Activated T-helper 1 cell treated with anti-CD3 and anti-CD28 coated beads, Interleukin-2, amount 50 U/mL, for 16 hours (primary cell): Measurements from ENCODE around the gene DCLRE1B.

Source experiments
- DNase-seq, 2 donors: peaks; one replicate each; pipeline ENCODE4 v3.0.0-alpha.2; 2020; ENCODE audit warnings: low read depth in 1 of 2, low spot score in 1 of 2

The DCLRE1B gene

DNA sequence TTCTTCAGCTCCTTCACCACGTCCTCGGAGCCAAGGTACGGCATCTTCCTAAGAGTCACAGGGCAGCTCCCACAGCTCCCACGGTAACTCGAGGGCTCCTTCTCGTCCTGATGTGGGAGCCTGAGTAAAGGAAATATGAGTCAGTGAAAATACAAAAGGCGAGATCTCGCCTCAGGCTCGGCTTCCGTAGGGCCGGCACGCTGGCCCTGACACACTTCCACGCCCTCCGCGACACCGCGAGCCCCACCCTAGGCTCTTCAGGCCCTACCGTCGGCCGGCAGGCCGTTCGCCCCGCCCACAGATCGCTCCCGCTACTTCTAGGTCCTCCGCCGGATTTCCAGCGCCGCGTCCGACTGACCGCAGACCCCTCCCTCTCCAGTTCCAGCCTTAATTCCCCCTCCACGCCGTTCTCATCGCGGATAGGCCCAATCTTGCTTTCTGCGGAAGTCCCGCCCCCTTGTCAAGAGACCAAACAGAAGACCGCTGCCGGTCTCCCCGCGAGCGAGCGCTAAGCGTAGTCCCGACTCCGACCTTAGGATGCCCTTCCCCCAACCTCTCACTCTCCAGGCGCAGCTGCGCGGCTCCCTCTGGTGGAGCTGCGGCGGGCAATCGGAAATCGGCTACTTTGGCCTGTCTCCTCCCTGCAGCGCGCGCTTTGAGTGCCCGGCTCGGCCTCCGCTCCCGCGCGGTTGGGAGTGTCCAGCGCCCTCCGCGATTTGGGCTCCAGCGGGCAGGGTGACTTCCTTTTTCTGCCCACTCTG, at the start of gene DCLRE1B, which contains the start of gene AP4B1:
DCLRE1B (plus strand) TSS at position 653 of the 761 bp plus-strand sequence. CDS start 261 bp downstream, outside the sequence.
AP4B1 (minus strand) TSS at position 126 of the 761 bp plus-strand sequence; CDS start at position 44, 82 bp downstream.
- DNase-seq: peak; percentile 87 to 94

DNA sequence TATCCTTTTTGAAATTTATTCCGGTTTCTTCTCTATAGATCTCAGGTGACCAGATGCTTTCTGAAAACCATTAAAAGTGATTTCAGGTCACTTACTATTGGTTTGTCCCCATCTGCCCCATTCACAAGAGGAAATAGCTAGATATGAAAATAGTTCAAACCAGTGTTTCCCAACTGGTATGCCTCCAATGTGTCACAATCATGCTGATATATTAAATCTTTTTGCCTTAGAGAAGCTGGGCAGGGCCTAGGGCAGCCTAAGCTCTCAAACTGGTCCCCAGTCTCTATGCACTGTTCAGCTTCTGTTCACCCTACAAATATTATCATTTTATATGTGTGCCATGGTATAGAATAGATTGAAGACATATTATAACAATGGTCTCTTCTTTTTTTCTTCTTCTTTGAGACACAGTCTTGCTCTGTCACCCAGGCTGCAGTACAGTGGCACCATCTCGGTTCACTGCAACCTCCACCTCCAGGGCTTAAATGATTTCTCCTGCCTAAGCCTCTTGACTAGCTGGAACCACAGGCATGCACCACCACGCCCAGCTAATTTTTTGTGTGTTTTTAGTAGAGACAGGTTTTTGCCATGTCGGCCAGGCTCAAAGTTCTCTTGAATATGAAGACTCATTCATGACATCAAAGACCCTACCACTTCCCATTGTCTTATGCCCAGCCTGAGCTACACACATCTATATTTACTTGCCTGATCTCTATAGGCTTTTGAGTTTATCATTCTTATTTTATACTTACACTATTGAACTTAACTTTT, 49.3 kb upstream of the DCLRE1B start:
- no peak for DNase-seq

DNA sequence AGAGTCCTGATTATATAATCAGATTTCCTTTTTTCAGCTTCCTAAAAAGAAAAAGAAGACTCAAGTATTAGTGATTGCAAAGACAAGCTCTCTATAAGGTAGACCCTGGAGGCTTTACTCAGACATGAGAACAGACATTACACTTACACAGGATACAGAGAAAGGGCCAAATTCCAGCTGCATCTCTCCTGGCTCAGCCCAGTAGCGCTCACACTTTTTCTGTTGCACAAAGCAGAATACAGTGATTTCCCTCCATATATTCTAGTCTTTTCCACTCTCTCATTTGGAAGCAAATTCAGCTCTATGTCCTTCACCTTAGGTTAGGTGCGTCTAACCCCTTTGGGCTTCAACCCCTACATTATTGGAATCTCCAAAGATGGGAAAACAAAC, 48.7 kb upstream of the DCLRE1B start:
- no peak for DNase-seq

DNA sequence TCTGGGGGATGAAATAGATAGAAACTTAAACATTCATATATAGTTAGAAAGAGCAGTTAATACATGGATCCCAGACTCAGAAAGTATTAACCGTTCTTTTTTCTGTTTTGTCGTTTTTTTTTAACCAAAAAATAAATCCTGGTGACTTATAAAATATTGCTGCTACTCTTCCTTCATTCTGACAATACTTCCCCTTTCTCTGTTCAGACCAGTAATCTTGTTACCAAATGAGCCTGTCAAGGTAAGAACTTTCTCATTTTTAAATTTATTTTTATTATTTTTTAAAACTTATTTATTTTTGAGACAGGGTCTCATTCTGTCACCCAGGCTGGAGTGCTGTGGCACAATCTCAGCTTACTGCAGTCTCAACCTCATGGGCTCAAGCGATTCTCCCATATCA, 47.4 kb upstream of the DCLRE1B start:
- DNase-seq: no peak

DNA sequence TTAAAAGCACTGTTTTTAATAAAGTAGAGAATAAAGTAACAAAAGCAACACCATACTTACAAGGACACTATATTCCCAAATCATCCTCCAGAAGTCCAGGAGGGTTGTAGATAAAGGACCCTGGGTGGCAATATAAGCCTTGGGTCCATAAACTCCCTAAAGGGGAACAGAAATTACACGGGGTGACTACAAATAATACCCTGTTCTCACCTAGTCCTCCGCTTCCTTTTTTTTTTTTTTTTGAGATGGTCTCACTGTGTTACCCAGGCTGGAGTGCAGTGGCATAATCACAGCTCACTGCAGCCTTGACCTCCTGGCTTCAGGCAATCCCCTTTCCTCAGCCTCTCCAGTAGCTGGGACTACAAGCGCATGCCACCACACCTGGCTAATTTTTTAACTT, 46.7 kb upstream of the DCLRE1B start:
- no peak for DNase-seq

DNA sequence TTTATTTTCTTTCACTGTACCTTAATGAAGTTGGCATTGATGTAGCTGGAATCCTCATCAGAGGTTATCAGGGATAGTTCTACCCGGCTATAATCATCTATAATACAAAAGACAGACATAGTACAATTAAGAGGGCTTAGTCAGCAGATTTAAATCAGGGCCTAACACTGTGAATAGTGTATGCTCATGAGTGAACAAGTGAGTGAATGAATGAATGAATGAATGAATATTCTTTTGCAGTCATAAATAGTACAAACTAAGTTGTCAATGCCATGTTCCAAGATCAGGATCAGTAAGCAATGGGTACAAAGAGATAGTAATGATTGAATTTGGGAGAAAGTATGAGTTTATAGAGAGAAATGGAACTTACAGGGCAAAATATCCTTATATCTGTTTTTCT, 46.1 kb upstream of the DCLRE1B start:
- no peak for DNase-seq

DNA sequence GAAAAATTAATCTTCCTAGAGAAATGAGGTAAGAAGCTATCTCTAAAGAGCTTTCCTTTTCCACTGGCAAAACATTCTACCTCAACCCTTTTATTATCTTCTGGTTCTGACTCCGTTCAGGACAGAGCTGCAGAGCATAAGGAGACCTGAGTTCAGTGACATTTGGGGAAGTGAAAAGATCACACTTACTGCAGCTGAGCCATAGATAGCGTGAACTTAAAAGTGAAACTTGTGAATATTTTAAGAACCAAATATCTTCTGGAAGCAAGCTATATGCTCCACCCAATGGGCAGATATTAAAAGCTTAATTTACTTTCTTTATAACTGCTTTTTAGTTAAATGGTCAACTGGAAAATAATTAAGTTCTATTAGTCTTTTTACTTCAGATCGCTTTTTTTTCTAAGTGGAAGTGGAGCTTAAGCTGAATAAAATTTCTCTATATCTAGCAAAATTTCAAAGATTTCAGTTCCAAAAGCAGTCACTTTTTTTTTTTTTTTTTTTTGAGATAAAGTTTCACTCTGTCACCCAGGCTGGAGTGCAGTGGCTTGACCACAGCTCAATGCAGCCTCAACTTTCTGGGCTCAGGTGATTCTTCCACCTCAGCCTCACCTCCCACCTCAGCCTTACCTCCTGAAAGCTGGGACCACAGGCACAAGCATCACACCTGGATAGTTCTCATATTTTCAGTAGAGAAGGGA, 45.5 kb upstream of the DCLRE1B start:
- DNase-seq: no peak

DNA sequence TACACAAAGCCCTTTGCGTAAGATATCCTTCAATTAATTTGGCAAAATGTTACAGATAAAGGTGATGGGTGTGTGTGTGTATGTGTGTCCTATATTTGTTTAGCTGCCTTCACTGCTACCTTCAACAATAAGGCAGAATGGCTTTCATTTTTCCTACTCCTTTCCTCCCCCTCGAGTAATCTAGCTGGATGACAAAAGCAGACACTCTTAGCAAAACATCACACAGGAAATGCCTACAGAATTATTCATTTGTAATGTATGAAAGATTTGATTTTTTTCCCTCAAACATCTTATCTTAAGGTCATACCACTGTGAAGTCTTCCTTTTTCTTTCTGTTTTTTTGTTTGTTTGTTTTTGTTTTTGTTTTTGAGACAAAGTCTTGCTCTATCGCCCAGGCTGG, 44.2 kb upstream of the DCLRE1B start:
- DNase-seq: no peak

DNA sequence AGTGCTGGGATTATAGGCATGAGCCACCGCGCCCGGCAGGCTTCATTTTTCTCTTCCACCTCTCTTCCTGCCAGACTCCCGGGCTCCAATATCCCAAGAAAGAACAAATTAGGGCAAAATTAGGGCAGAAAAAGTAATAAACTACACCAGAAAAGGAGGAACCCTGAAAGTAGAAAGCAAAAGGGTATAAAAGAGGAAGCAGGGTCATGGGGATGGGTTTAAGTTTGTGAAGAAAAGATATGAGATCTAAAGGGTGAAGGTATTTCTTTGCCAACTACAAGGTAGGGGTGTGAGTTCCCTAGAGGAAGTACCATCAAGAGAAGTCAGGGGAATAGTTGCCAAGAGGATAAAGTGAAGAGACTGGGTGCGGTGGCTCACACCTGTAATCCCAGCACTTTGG, 43.5 kb upstream of the DCLRE1B start:
- DNase-seq: no peak

DNA sequence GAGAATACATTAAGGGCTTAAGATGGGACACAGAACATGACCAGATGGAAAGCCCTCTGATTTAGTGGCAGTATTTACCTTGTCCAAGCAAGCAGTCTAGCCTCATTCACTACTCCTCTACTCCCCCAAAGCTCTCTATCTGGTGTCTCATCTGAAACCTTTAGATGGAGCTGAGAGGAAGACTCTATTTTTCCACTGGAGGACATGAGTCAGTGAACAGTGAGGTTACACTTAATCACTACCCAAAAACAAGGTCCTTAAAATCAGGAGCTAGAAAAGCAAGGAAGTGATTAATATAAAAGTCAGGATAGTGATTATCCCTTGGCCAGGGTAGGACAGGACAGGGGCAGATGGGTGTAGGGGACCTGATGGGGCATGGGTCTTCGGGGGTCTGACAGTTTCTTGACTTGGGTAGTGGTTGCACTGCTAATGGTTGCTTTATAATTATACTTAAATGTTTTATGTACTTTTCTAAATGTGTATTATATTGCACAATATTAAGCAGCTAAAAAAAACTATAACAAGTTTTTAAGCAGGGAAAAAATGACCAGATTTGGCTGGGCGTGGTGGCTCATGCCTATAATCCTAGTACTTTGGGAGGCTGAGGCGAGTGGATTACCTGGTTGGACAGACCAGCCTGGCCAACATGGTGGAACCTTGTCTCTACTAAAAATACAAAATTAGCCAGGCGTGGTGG, 36.6 kb upstream of the DCLRE1B start:
- no peak for DNase-seq

DNA sequence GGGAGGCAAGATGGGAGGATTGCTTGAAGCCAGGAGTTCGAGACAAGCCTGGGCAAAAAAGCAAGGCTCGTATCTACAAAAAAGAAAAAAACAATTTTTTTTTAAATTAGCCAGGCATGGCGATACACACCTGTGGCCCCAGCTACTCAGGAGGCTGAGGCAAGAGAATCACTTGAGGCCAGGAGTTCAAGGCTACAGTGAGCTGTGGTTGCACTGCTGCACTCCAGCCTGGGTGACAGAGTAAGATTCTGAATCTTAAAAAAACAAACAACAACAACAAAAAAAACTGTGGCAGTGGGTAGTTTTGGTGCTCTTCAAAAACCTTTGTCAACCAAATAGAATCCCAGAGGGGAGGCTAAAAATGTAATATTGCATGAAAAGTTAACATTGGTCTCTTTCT, 34.3 kb upstream of the DCLRE1B start:
- no peak for DNase-seq

DNA sequence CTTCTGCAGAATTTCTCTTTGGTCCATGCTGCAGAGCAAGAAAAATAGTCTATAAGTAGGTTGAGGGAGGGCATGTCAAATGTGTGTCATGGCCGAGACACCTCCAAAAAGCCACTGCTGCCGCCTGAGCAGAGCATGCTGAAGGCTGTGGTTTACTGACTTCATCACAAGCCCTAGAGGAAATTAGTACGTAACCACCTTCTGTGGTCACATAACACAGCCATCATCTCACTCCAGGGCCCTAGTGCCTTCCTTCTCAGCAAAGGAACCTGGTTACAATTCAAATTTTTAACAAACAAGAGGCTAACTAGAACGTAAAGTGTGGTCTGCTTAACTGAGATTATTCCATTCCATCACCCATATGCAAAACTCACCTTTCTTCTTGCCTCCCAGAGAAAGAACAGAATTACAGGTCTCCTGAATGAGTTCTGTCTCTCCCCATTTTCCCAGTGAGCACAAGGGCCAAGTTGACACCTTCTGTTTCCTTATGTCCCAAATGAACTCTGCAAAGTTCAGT, 33.5 kb upstream of the DCLRE1B start, which contains the start of gene PTPN22:
PTPN22 (minus strand) TSS at position 116 of the 517 bp plus-strand sequence.
- DNase-seq: peak; percentile 39 to 67

DNA sequence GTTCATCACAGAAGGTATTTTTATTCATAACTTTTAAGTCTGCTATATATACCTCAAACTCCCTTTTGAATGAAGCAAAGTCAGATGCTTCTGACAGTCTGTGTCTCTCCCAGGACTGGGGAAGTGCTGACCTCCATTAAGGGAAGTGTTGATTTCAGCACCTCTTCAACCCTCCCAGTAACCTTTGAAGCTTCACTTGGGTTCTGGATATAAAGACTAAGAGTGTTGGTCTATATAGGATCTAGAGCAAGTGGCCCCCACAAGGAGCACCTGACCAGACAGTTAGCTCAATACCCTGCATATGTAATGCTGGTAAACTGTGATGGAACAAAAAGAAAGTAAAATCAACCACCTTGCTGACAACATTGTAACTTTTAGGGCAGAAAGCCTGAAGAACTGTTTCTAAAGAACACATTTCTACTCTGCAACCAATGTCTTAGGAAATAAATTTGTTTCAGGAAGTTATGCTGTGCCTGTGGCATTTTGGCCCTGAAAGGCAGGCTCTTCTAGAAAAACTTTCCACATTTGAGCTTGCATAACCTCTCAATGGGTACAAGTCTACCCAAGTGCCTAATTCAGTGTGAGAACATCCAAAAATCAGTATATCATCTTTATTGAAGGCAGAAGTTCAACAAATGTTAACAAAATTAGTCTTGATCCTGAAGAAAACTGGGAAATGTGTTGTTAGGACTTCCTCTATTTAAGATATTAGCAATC, 32.7 kb upstream of the DCLRE1B start:
- DNase-seq: no peak

DNA sequence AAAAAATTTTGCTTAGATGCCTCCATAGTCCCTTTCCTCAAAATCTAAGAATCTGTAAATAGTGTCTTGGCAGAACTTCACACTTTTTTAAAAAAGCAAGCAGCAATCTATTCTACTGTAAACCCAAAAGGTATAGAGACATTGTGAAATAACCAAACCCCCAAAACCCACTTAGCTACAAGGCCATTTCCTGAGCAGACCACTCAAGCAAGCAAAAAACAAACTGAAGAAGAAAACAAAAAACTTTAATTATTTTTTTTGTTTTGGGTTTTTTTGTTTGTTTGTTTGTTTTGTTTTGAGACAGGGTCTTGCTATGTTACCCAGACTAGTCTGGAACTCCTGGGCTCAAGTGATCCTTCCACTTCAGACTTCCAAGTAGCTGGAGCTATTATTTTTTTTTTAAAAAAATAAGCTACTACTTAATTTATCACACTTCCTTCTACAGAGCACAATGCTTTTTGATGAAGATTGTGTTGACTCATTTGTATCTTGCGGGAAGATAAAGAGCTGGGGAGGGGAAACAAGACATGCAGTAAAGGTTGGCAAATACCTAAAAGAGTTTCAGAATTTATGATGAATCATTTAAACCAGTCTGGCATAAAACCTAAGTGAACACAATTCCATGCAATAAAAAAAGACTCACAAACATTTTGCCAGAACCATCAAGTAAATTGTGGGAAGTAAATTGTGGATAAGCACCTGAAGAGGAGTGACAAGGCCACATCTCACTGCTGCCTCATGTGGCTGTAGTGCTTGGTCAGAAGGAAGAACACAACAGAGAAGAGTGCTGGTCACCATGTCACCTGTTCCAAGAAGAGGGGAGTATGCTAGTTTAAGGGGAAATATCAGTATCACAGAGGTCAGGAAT, 30.9 kb upstream of the DCLRE1B start:
- no peak for DNase-seq

DNA sequence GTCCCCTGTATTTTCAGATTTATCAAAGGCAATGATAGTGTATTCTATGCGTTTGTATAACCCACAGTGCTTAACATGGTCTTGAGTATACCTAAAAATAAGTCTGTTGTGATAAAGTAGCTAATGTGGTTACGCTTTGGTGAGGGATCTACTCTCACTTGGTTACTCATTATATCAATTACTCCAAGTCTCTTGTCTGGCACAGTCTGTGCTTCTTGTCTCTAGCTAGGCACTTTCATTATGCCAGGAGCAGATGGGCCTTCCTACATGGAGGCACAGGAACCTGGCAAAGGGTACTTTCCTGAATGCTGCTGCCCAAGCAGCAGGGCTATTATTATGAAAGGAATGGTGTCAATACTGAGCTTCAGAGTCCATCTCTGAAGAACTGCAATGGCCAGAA, 29.4 kb upstream of the DCLRE1B start:
- no peak for DNase-seq

DNA sequence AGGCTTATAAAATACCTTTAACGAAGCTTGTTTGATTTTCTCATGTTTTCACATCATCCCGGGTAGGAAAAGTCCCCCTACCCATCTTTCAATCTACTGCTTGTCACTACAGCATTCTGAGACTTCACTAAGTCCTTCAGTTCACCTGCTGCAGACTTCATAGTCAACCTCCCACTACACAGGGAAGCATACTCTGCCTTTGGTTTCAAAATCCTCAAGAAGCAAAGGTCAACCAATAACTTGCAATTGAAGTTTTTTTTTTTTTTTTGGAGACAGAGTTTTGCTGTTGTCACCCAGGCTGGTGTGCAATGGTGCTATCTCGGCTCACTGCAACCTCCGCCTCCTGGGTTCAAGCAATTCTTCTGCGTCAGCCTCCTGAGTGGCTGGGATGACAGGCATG, 28.9 kb upstream of the DCLRE1B start:
- DNase-seq: no peak

DNA sequence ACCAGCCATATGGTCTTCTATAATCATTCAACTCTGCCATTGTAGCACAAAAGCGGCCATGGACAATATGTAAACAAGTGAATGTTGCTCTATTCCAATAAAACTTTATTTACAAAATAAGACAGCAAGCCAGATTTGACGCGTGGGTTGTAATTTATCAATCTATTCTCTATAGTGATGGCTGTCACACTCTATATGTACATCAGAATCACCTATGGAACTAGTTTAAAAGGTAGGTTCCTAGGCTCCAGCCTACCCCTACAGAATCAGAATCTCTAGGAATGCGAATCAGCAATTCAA, 25.4 kb upstream of the DCLRE1B start:
- DNase-seq: no peak

DNA sequence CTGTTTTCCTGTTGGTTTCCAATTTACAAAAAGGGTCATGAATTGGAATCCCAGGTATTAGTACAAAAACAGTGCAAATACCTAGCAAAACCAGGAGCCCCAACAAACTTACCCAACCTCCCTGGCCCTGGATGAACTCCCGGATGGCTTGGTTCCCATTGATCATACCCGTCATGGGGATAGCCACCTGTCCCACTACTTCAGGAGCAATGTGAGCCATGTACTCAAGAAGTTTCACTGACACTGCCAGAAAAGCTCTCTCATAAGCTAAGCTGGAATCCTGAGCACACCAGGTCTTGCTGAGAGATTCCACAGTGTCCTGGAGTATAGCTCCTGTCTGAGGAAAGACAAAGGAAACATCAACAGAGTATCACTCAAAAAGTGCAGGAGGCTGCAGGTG, 23.5 kb upstream of the DCLRE1B start:
- DNase-seq: no peak
